Memory B cell (primary cell): ENCODE results near the gene DCST2.
A peak's percentile ranks its signal among the peaks of the same experiment; 100 is the strongest.

ENCODE experiments used
- ATAC-seq: fragments of 150-1000 bp; cut with Tn5 transposase; 2 replicates; pipeline ENCODE4 v1.10.0; 2021; ENCODE audit warnings: low read depth, mild to moderate bottlenecking, moderate library complexity
- DNase-seq, 2 donors: peaks; one replicate each; pipeline ENCODE4 v3.0.0; 2022; ENCODE audit warnings: low spot score in 2 of 2
- H3K27ac Mint-ChIP-seq: one replicate; pipeline ENCODE4 v1.8.0; 2022; ENCODE audit warnings: mild to moderate bottlenecking, moderate library complexity, mixed read lengths
- H3K27me3 Mint-ChIP-seq: one replicate; pipeline ENCODE4 v1.8.0; 2022; ENCODE audit warnings: mixed read lengths
- H3K36me3 Mint-ChIP-seq: one replicate; pipeline ENCODE4 v1.8.0; 2022; ENCODE audit warnings: mild to moderate bottlenecking, mixed read lengths
- H3K4me1 Mint-ChIP-seq: one replicate; pipeline ENCODE4 v1.8.0; 2022; ENCODE audit warnings: mixed read lengths
- H3K4me3 Mint-ChIP-seq: one replicate; pipeline ENCODE4 v1.8.0; 2022; ENCODE audit warnings: mild to moderate bottlenecking, moderate library complexity, mixed read lengths
- H3K9me3 Mint-ChIP-seq: one replicate; pipeline ENCODE4 v1.8.0; 2022; ENCODE audit warnings: mixed read lengths

Gene DCST2

GRCh38 chr1:155033524-155033923, at the start of gene DCST2, which contains the start of gene DCST1:
Gene DCST2, minus strand, starts transcription at chr1:155033781. Its CDS starts 80 bp downstream, at chr1:155033701.
Gene DCST1, plus strand, starts transcription at chr1:155033824. Its CDS starts 213 bp downstream, at chr1:155034037.
- no peaks in the 10 kb centered on the region for H3K9me3 Mint-ChIP-seq
- no peak within 1 kb of the TSS for H3K27ac Mint-ChIP-seq
- ATAC-seq (no peak), DNase-seq (no peak)
- H3K36me3 Mint-ChIP-seq: no peaks in the 10 kb centered on the region
- peaks cover 4% of the 10 kb centered on the region for H3K4me1 Mint-ChIP-seq
- no peak within 1 kb of the TSS for H3K4me3 Mint-ChIP-seq
- H3K27me3 Mint-ChIP-seq: peaks cover 5% of the 10 kb centered on the region

DNA sequence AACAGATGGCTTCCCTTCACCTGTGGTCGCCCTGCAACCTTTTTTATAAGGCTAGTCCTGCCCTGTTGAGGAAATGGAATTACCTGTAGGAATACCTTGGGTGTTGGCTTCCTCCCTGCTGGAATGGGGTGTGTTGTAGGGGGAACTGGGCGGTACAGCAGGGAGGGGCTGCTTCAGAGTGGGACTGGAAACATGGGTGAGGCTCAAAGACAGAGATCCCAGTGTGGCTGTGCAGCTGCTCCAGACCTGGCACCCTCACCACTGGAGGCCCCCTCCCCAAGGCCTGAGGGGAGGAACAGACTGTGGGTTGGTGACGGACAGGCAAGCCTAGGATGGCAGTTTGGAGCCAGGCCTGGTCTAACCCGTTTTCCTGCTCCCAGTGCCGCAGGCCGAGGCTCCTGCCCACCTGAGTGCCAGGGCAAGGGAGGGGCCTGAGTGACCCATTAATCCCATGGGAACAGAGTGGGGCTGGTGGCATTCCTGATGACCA, 49.5 kb upstream of the DCST2 start:
- ATAC-seq (no peak), DNase-seq (no peak)
- H3K9me3 Mint-ChIP-seq: no peaks in the 10 kb centered on the region
- H3K27me3 Mint-ChIP-seq: peaks cover 17% of the 10 kb centered on the region
- H3K36me3 Mint-ChIP-seq: no peaks in the 10 kb centered on the region
- no peak overlapping the region for H3K27ac Mint-ChIP-seq
- H3K4me3 Mint-ChIP-seq: peak overlapping the region; percentile 6
- peaks cover 36% of the 10 kb centered on the region for H3K4me1 Mint-ChIP-seq

GRCh38 chr1:155082301-155083051, 48.9 kb upstream of the DCST2 start:
- no peak for ATAC-seq
- no peaks in the 10 kb centered on the region for H3K9me3 Mint-ChIP-seq
- no peak overlapping the region for H3K27ac Mint-ChIP-seq
- DNase-seq: no peak
- peaks cover 17% of the 10 kb centered on the region for H3K27me3 Mint-ChIP-seq
- H3K36me3 Mint-ChIP-seq: no peaks in the 10 kb centered on the region
- peaks cover 41% of the 10 kb centered on the region for H3K4me1 Mint-ChIP-seq
- H3K4me3 Mint-ChIP-seq: peak overlapping the region; percentile 42

- Mint-ChIP-seq H3K27ac (peak overlapping the region; percentile 7), H3K4me1 (peaks cover 41% of the 10 kb centered on the region)
- DNase-seq: no peak
Observed at GRCh38 chr1:155081472-155082300, 48.1 kb upstream of the DCST2 start.

DNA sequence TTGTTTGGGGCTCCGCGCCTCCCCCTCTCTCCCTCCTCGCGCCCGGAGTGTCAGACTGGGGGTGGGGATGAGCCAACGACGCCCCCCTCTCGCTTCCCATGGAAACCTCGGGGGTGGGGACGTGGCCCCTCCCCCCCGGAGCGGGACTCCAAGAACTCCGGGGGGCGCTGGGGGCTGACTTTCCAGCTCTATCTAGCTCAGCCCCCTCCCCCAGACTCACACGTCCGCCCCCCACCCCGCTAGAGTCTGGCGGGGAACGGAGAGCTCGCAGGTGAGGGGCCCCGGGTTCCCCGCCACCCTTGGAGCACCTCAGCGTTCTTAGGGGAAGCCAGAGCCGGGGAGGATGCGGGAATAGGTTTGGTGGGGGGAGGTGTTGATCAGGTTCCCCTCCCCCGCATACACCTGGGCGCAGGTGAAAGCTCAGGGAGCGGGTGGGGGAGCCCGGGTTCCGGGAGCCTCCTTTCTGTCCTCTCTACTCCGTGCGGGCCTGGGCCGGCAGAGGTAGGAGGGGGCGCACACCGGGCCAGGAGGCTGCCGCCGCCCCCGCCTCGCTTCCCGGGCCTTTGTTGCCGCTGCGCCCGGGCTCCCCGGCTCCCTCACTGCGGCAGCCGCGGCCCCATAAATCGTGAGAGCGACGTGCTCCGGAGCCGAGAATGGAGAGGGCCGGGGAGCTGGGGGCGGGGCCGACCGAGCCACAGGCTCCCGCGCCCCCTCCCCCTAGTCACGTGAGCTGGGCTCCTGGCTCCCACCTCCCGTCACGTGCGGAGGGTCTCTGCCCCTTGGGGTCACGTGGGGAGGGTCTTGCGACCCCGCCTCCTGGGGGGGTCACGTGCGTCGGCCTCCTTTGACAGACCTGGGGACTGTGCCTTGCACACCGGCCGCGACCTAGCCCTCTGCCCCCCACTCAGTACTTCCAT, 47.0 kb upstream of the DCST2 start:
- DNase-seq (peak in 1 of 2 donors; percentile 48), ATAC-seq (no peak)
- Mint-ChIP-seq H3K27me3 (peaks cover 17% of the 10 kb centered on the region), H3K4me1 (peaks cover 37% of the 10 kb centered on the region), H3K27ac (no peak overlapping the region), H3K4me3 (peak overlapping the region; percentile 43), H3K36me3 (no peaks in the 10 kb centered on the region), H3K9me3 (no peaks in the 10 kb centered on the region)

More at GRCh38 chr1:155081472-155082300, 48.1 kb upstream of the DCST2 start:
- peaks cover 17% of the 10 kb centered on the region for H3K27me3 Mint-ChIP-seq
- no peak for ATAC-seq
- H3K9me3 Mint-ChIP-seq: no peaks in the 10 kb centered on the region
- H3K36me3 Mint-ChIP-seq: no peaks in the 10 kb centered on the region
- H3K4me3 Mint-ChIP-seq: peak overlapping the region; percentile 62

DNA sequence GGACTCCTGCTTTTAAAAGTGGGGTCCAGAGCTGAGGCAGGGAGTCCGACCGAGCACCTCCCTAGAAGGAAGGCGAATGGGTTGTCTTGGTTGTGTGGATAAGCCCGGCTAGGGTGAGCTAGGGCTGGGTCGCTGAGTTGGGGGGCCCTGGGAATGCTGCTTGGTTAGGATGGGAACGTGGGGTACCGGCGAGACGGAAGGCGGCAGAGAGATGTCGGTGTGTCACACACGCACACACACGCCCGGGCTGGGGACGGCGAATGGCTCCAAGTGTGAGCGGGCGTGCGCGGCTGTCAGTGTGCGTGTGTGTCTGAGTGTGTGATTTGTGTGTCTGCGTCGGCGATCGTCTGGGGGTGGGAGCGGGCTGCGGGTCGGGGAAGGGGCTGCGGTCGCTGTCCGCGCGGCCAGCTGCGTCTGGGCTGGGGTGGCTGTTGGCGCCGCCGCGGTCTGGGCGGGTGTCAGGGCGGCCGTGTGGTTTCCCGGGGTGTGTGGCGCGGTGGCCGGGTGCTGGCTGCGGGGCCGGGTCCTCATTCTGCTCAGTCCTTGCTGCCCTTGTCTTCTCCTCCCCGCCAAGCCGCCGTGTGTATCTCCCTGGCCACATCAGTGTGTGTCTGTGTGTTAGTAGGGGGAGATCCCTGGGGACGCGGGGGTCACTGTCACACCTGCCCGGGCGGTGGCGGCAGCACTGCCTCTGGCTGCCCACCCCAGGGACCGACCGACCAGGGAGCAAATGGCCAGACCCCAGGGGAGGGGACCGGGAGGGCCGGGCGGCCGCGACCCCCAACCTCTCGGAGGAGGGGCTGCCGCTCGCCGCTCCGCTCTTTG, 46.1 kb upstream of the DCST2 start:
- H3K4me3 Mint-ChIP-seq: peak overlapping the region; percentile 86
- peak; percentile 5 for ATAC-seq
- peak overlapping the region; percentile 14 for H3K27ac Mint-ChIP-seq
- H3K4me1 Mint-ChIP-seq: peaks cover 33% of the 10 kb centered on the region
- no peak for DNase-seq
- H3K9me3 Mint-ChIP-seq: no peaks in the 10 kb centered on the region
- peaks cover 17% of the 10 kb centered on the region for H3K27me3 Mint-ChIP-seq
- no peaks in the 10 kb centered on the region for H3K36me3 Mint-ChIP-seq

DNA sequence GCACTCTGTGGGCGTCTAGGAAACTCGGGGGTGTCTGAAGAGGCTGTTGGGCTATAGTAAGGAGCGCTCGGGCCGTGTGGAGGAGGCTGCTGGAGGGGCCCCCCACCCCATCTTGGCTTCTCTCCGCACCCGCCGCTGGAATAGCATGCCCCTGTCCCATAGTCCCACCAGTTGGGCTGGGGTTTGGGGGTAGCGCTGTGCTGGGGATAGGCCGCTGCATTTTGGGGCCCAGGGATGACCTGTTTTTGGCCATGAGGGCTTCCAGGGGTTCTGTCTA, 45.6 kb upstream of the DCST2 start:
- Mint-ChIP-seq H3K36me3 (no peaks in the 10 kb centered on the region), H3K27ac (peak overlapping the region; percentile 14), H3K4me3 (peak overlapping the region; percentile 86), H3K9me3 (no peaks in the 10 kb centered on the region), H3K27me3 (peaks cover 17% of the 10 kb centered on the region), H3K4me1 (peaks cover 28% of the 10 kb centered on the region)
- ATAC-seq: no peak
- DNase-seq: no peak

DNA sequence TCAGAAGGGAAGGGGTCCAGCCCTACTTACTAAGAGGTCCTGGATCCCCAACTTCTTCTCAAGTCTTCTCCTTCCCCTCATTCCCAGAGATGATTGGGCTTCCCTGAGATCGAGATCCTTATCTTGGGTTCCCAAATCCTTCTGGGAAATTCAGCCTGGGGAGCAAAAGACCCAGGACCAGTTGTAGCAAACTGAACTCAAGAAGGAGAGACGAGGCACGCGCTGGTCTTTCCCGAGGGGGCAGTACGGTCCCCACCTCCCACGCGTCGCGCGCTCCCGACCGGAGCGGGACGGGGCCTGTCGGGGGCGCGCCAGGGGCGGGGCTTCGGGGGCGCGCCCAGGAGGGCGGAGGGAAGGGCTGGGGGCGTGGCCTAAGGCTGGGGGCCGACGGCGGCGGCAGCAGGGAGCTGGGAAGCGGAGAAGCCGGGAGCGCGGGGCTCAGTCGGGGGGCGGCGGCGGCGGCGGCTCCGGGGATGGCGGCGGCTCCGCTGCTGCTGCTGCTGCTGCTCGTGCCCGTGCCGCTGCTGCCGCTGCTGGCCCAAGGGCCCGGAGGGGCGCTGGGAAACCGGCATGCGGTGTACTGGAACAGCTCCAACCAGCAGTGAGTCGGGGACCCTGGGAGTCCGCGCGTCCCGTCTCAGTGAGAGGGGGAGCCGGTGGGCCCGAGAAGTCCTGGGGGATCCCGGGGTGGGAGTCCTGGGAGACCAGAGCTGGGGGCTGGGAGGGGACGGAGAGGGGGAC, 45.1 kb upstream of the DCST2 start, which contains the start of gene EFNA3:
Gene EFNA3, plus strand, starts transcription at position 369 of the 741 bp plus-strand sequence. Its CDS starts 105 bp downstream, at position 474.
- peak; percentile 61 for ATAC-seq
- Mint-ChIP-seq H3K4me1 (peaks cover 28% of the 10 kb centered on the region), H3K4me3 (peak within 1 kb of the TSS; percentile 86), H3K36me3 (no peaks in the 10 kb centered on the region), H3K27ac (peak within 1 kb of the TSS; percentile 14), H3K9me3 (no peaks in the 10 kb centered on the region), H3K27me3 (peaks cover 12% of the 10 kb centered on the region)
- peak; percentile 55 to 66 for DNase-seq

DNA sequence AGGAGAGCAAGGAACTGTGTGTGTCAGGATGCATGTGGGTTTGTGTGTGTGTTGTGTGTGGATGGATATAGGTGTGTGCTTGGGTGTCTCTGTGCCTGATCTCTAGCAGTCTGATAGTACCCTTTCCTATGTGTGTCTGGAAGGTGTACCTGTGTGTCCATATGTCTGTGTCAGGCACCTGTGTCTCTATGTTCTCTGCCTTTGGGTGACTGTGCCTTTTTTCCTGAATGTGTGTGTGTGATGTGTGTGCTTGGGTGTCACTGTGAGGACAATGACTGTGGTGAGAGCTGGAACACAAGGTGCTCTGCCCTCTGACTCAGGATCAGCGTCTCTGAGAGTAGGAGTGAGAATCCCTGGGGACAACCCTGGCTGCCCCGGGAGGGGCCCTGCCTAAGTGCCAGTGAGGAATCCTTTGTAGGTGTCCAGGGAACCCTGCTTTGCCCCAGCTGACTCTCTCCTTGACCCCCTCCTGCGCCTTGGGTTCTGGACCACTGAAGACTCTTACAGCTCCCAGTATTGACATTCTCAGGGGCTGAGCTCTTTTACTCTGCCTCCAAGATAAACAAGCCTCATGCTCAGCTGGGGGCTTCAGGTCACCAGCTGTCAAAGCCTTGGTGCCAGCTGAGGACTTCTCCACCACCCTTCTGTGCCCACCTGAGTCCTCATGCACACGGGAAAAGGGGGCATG, 44.3 kb upstream of the DCST2 start:
- Mint-ChIP-seq H3K4me3 (peak overlapping the region; percentile 86), H3K4me1 (peaks cover 32% of the 10 kb centered on the region), H3K27ac (no peak overlapping the region), H3K9me3 (no peaks in the 10 kb centered on the region), H3K36me3 (no peaks in the 10 kb centered on the region), H3K27me3 (peaks cover 10% of the 10 kb centered on the region)
- no peak for ATAC-seq
- DNase-seq: no peak

DNA sequence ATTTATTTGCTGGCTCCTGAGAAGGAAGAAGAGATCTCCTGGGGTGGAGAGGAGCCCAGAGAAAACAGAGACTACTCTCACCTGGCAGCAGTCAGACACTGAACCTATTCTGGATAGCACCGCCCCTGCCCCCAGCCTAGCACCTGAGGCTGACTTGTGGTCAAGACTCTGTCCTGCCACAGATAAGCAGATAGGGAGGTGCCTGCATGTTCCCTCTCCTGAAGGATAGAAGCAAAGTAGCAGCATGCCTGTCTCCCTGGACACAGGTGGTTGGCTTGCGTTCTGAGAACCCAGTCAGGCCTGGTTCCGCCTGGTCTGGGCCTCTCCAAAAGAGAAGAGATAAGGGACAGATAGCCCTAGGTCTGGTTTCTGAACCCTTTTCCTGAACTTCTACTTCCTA, 43.8 kb upstream of the DCST2 start:
- Mint-ChIP-seq H3K27ac (no peak overlapping the region), H3K4me3 (no peak overlapping the region), H3K36me3 (no peaks in the 10 kb centered on the region), H3K27me3 (peaks cover 8% of the 10 kb centered on the region), H3K4me1 (peaks cover 30% of the 10 kb centered on the region), H3K9me3 (no peaks in the 10 kb centered on the region)
- DNase-seq: no peak
- ATAC-seq: no peak

GRCh38 chr1:155076371-155076770, 42.8 kb upstream of the DCST2 start:
- Mint-ChIP-seq H3K27ac (no peak overlapping the region), H3K4me1 (peaks cover 33% of the 10 kb centered on the region), H3K27me3 (peaks cover 5% of the 10 kb centered on the region), H3K4me3 (no peak overlapping the region), H3K9me3 (no peaks in the 10 kb centered on the region), H3K36me3 (no peaks in the 10 kb centered on the region)
- DNase-seq (no peak), ATAC-seq (no peak)

- Mint-ChIP-seq H3K9me3 (no peaks in the 10 kb centered on the region), H3K27ac (no peak overlapping the region), H3K27me3 (peaks cover 4% of the 10 kb centered on the region), H3K36me3 (no peaks in the 10 kb centered on the region), H3K4me1 (peaks cover 33% of the 10 kb centered on the region), H3K4me3 (no peak overlapping the region)
- DNase-seq: no peak
- no peak for ATAC-seq
Observed at GRCh38 chr1:155075535-155075934, 42.0 kb upstream of the DCST2 start.
